Mucosa of descending colon (tissue), 3 donors: ENCODE measurements around the gene FGF22. TPM values are rescaled to one million over a fixed set of nuclear protein-coding genes. Genes with fewer than 3 reads are reported as not detected.
"Not testable (repeated sequence)": the region's sequence is repeated elsewhere in the genome, so short reads cannot be mapped to it uniquely, and the experiment has no call there.

Experiments
- ATAC-seq: fragments of 200-7000 bp; cut with Tn5 transposase; one replicate; pipeline ENCODE4 v1.9.1; 2020; ENCODE audit warnings: mild to moderate bottlenecking, moderate library complexity
- DNase-seq, 3 donors: peaks; one replicate each; pipeline ENCODE4 v3.0.0-alpha.2; 2020
- H3K36me3 ChIP-seq: fragments of 200-600 bp; one replicate; pipeline ENCODE4 v1.8.0; 2021; ENCODE audit warnings: low read depth, mild to moderate bottlenecking
- H3K4me1 ChIP-seq: fragments of 200-600 bp; one replicate; pipeline ENCODE4 v1.8.0; 2021; ENCODE audit warnings: low read depth, mild to moderate bottlenecking
- H3K4me3 ChIP-seq: fragments of 200-600 bp; one replicate; pipeline ENCODE4 v1.8.0; 2021; ENCODE audit warnings: mild to moderate bottlenecking
- H3K9me3 ChIP-seq: fragments of 200-600 bp; one replicate; pipeline ENCODE4 v1.8.0; 2021; ENCODE audit warnings: mild to moderate bottlenecking
- CTCF ChIP-seq: fragments of 200-600 bp; IDR thresholded peaks from one replicate; pipeline ENCODE4 v1.8.0; 2022; ENCODE audit warnings: antibody characterized with exemption, mild to moderate bottlenecking
- intact Hi-C, 2 donors: fragments of 100-400 bp; cut with DNase I in 1 of 2; cut with micrococcal nuclease in 1 of 2; formaldehyde crosslinking; loops; one replicate each; pipeline versions ENCODE4 v1.11.0 to v1.11.1; 2022; cut with DNase I, micrococcal nuclease
- total RNA-seq, 3 donors: library from RNA; stranded (reverse); fragmentation: NEBNext Ultra II Directional in 2 of 3; extraction: Animal tissue kit (Norgen Biotek cat#: 25700) in 2 of 3; gene quantifications; one replicate each; pipeline versions ENCODE4 v1.2.1 to v1.2.4, GENCODE V29; 2021 to 2023
- donor health status: DM: no; HTN: no; CAD: no; lungs with moderate emphysema.
- donor health status: DM: no; HTN: no; CAD: no.
- donor health status: DM: no; HTN: yes; CAD: no.

Gene FGF22
- total RNA-seq, 3 donors from 2014 or later = 0.23 to 0.82 TPM; not detected in 1

DNA sequence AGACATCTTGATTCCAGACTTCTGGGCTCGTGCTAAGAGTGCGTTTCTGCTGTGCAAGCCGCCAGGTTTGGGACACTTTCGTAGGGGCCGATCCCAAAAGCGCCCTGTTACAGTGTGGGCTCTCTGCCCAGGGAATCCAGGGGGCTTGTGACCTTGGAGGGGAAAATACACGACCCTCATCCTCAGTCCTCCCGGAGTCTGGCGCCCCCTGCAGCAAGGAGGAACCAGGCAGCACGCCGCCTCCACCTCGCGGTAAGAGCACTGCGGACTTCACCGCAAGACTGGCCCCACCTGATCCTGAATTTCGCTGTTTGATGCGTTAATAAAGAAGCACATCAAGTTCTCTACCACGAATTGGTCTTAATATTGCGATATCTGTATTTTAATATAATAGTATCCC lies 11.5 kb upstream of the FGF22 start:
- Histone ChIP-seq H3K4me3 (no peak overlapping the region), H3K36me3 (no peaks in the 10 kb centered on the region), H3K4me1 (peaks cover 10% of the 10 kb centered on the region), H3K9me3 (no peaks in the 10 kb centered on the region)
- DNase-seq (no peak), ATAC-seq (no peak)
- intact Hi-C loops = no loop called here
- no peak for TF ChIP-seq CTCF

DNA sequence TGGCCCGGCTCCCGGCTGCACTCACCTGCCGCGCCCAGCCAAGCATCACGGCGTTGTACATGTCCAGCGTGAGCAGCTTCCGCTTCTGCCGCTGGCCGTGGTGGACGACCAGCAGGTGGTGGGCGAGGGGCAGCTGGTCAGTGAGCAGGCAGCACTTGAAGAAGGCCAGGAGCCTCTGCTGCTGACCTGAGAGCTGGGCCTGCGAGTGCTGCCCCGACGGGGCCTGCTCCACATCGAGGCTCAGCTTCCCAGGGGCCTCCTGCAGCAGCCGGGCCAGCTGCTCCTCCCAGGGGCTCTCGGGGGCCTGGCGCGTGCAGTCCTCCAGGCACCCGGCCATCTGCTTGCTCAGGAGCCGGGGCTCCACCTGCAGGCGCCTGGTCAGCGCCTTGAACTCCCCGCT lies 10.2 kb upstream of the FGF22 start:
- DNase-seq, H3K9me3 ChIP-seq, H3K4me3 ChIP-seq, intact Hi-C loops, H3K36me3 ChIP-seq, ATAC-seq: not testable (repeated sequence)
- H3K4me1 ChIP-seq = peaks cover 16% of the 10 kb centered on the region

DNA sequence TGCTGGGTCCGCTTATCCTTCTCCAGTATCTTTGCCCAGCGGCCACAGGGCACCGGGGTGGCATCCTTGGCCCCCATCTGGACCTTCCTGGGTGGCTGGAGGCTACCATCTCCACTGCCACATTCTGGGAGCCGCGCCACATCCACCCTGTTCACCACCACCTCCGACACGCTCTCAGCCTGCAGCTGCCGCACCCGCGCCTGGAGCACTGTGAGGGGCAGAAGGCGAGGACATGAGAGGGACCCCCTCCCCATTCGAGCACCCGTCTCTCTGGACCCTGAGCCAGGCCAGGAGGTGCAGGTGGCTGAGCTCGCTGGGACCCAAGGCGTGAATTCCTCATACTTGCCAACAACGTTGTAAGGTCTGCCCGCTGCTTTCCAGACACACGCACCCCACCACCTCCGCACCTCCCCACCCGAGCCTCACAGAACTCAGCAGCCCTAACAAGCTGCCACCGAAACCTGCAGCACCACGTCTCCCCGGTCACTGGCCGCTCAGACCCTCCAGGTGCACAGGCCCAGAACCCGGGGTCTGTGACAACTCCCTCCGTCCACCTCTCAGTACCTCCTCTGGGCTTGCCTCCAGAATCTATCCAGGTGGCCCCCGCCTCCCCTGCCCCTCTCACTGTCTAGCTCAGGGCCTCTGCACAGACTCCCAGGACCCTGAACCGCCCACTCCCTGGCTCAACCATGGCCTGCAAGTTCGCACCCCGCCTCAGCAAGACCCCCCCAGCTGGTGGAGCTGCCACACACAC lies 9.5 kb upstream of the FGF22 start:
- Histone ChIP-seq H3K9me3 (no peaks in the 10 kb centered on the region), H3K4me3 (no peak overlapping the region), H3K36me3 (no peaks in the 10 kb centered on the region), H3K4me1 (peaks cover 16% of the 10 kb centered on the region)
- DNase-seq (no peak), ATAC-seq (no peak)
- no peak for TF ChIP-seq CTCF
- intact Hi-C loops = no loop called here

DNA sequence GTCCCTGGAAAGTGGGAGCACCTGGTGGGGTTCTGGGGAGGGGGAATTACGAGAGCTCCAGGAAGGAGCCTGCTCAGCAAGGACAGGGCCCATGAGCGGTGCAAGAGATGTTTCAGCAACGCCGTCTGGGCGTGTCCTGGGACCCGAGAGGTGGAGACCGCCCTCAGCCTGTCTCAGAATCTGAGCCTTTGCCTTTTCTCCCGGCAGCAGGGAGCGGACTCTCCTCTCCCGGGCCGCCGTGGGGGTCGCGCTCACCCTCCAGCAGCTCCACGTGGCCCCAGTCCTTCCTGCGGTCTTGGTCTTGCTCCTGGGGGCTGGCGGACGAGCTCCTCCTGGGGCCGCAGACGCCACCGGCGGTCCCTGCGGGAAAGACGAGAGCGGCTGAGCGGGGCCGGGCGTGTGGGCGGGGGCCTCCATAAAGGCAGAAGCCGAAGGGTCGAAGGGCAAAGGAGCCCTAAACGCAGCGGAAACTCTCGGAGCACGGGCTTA lies 7.1 kb upstream of the FGF22 start:
- Histone ChIP-seq H3K9me3 (no peaks in the 10 kb centered on the region), H3K36me3 (no peaks in the 10 kb centered on the region), H3K4me1 (peaks cover 16% of the 10 kb centered on the region), H3K4me3 (peak overlapping the region; percentile 63)
- no peak for TF ChIP-seq CTCF
- intact Hi-C loops = no loop called here
- ATAC-seq (peak; percentile 69), DNase-seq (peak; percentile 77 to 79 (median 78))

GRCh38 chr19:633068-633785 lies 6.5 kb upstream of the FGF22 start, which contains the start of gene POLRMT:
Gene POLRMT, minus strand, starts transcription at chr19:633537. Its CDS starts 25 bp downstream, at chr19:633512.
- peaks cover 16% of the 10 kb centered on the region for H3K4me1 ChIP-seq
- peak within 1 kb of the TSS; percentile 63 for H3K4me3 ChIP-seq
- peak; percentile 98 for ATAC-seq
- DNase-seq = peak; percentile 97 to 99 (median 99)
- no peaks in the 10 kb centered on the region for H3K36me3 ChIP-seq
- intact Hi-C loops = no loop called here
- no peaks in the 10 kb centered on the region for H3K9me3 ChIP-seq
- TF ChIP-seq CTCF = no peak
